ENCODE data around the gene CPA2.
"Not testable (repeated sequence)": the region's sequence is repeated elsewhere in the genome, so short reads cannot be mapped to it uniquely, and the experiment has no call there.

The CPA2 gene

GRCh38 chr7:130266258-130266960, at the start of gene CPA2:
Gene CPA2, plus strand, starts transcription at chr7:130266863. Its CDS starts 19 bp downstream, at chr7:130266882.
- no peak within 1 kb of the TSS for H3K4me3 ChIP-seq (ENCODE audit: low read depth, low read length)

- H3K4me3 ChIP-seq (ENCODE audit: low read depth, low read length) = no peak overlapping the region
Measured at GRCh38 chr7:130218806-130219620, 47.6 kb upstream of the CPA2 start.

- H3K4me3 ChIP-seq (ENCODE audit: low read depth, low read length) = no peak overlapping the region
Measured at GRCh38 chr7:130219871-130220270, 46.8 kb upstream of the CPA2 start.

GRCh38 chr7:130221746-130222145, 44.9 kb upstream of the CPA2 start:
- H3K4me3 ChIP-seq (ENCODE audit: low read depth, low read length) = no peak overlapping the region

- no peak overlapping the region for H3K4me3 ChIP-seq (ENCODE audit: low read depth, low read length)
Measured at GRCh38 chr7:130223646-130224045, 43.0 kb upstream of the CPA2 start.

- H3K4me3 ChIP-seq (ENCODE audit: low read depth, low read length) = no peak overlapping the region
Measured at GRCh38 chr7:130224210-130224609, 42.5 kb upstream of the CPA2 start.

- H3K4me3 ChIP-seq (ENCODE audit: low read depth, low read length) = not testable (repeated sequence)
Measured at GRCh38 chr7:130224923-130225322, 41.7 kb upstream of the CPA2 start.

- no peak overlapping the region for H3K4me3 ChIP-seq (ENCODE audit: low read depth, low read length)
Measured at GRCh38 chr7:130226333-130226732, 40.3 kb upstream of the CPA2 start.

GRCh38 chr7:130227883-130228575, 38.6 kb upstream of the CPA2 start:
- H3K4me3 ChIP-seq (ENCODE audit: low read depth, low read length) = no peak overlapping the region

GRCh38 chr7:130228840-130229502, 37.7 kb upstream of the CPA2 start:
- H3K4me3 ChIP-seq (ENCODE audit: low read depth, low read length) = no peak overlapping the region

GRCh38 chr7:130229981-130230380, 36.7 kb upstream of the CPA2 start:
- H3K4me3 ChIP-seq (ENCODE audit: low read depth, low read length) = not testable (repeated sequence)

GRCh38 chr7:130231792-130232191, 34.9 kb upstream of the CPA2 start:
- no peak overlapping the region for H3K4me3 ChIP-seq (ENCODE audit: low read depth, low read length)

- H3K4me3 ChIP-seq (ENCODE audit: low read depth, low read length) = no peak overlapping the region
Measured at GRCh38 chr7:130232209-130232608, 34.5 kb upstream of the CPA2 start.

- H3K4me3 ChIP-seq (ENCODE audit: low read depth, low read length) = no peak overlapping the region
Measured at GRCh38 chr7:130234078-130234477, 32.6 kb upstream of the CPA2 start.

GRCh38 chr7:130236361-130236760, 30.3 kb upstream of the CPA2 start:
- not testable (repeated sequence) for H3K4me3 ChIP-seq (ENCODE audit: low read depth, low read length)

- no peak overlapping the region for H3K4me3 ChIP-seq (ENCODE audit: low read depth, low read length)
Measured at GRCh38 chr7:130240240-130240639, 26.4 kb upstream of the CPA2 start.

- H3K4me3 ChIP-seq (ENCODE audit: low read depth, low read length) = no peak overlapping the region
Measured at GRCh38 chr7:130242198-130243014, 24.3 kb upstream of the CPA2 start.

GRCh38 chr7:130243486-130243885, 23.2 kb upstream of the CPA2 start:
- not testable (repeated sequence) for H3K4me3 ChIP-seq (ENCODE audit: low read depth, low read length)

GRCh38 chr7:130246491-130246890, 20.2 kb upstream of the CPA2 start:
- not testable (repeated sequence) for H3K4me3 ChIP-seq (ENCODE audit: low read depth, low read length)

- not testable (repeated sequence) for H3K4me3 ChIP-seq (ENCODE audit: low read depth, low read length)
Measured at GRCh38 chr7:130248842-130249241, 17.8 kb upstream of the CPA2 start.

Data from iPS-11a (cell line).